Smooth muscle cell (in vitro differentiated cells): ENCODE measurements around the gene HMGCL. TPM values are rescaled to one million over a fixed set of nuclear protein-coding genes. Genes with fewer than 3 reads are reported as not detected.

Experiments used
- DNase-seq: peaks from one replicate; lab custom pipeline; 2025; ENCODE audit not compliant: unreplicated experiment; lab: John Stamatoyannopoulos, UW
- H2AFZ ChIP-seq: fragments of 200-600 bp; sonication (generic); 2 replicates; pipeline ENCODE4 v1.6.0; 2016; ENCODE audit warnings: antibody characterized with exemption, low read depth, mild to moderate bottlenecking
- H3F3A ChIP-seq: fragments of 200-600 bp; sonication (generic); 2 replicates; pipeline ENCODE4 v1.6.0; 2017; ENCODE audit warnings: antibody characterized with exemption, low read depth
- H3K27ac ChIP-seq: fragments of 200-600 bp; sonication (generic); 2 replicates; pipeline ENCODE4 v1.5.1; 2016; ENCODE audit warnings: low read depth, mild to moderate bottlenecking
- H3K27me3 ChIP-seq: fragments of 200-600 bp; sonication (generic); 2 replicates; pipeline ENCODE4 v1.6.1; 2016; ENCODE audit warnings: low read depth, mild to moderate bottlenecking
- H3K36me3 ChIP-seq: fragments of 200-600 bp; sonication (generic); 2 replicates; pipeline ENCODE4 v1.5.1; 2016; ENCODE audit warnings: low read depth
- H3K4me1 ChIP-seq: fragments of 200-600 bp; sonication (generic); 2 replicates; pipeline ENCODE4 v1.5.1; 2016; ENCODE audit warnings: low read depth
- H3K4me2 ChIP-seq: fragments of 200-600 bp; sonication (generic); 2 replicates; pipeline ENCODE4 v1.6.0; 2016; ENCODE audit warnings: mild to moderate bottlenecking
- H3K4me3 ChIP-seq: fragments of 200-600 bp; sonication (generic); 2 replicates; pipeline ENCODE4 v1.5.1; 2016; ENCODE audit warnings: mild to moderate bottlenecking
- H3K79me2 ChIP-seq: fragments of 200-600 bp; sonication (generic); 2 replicates; pipeline ENCODE4 v1.6.0; 2016; ENCODE audit warnings: low read depth, mild to moderate bottlenecking
- H3K9ac ChIP-seq: fragments of 200-600 bp; sonication (generic); 2 replicates; pipeline ENCODE4 v1.6.0; 2016; ENCODE audit warnings: low read depth
- H3K9me3 ChIP-seq: fragments of 200-600 bp; sonication (generic); replicated peaks from 2 replicates; pipeline ENCODE4 v1.5.1; 2016; ENCODE audit warnings: low read depth
- H4K20me1 ChIP-seq: fragments of 200-600 bp; sonication (generic); 2 replicates; pipeline ENCODE4 v1.6.0; 2016; ENCODE audit warnings: low read depth
- CTCF ChIP-seq: fragments of 200-600 bp; sonication (generic); IDR thresholded peaks from 2 replicates; pipeline ENCODE4 v1.5.1; 2017; ENCODE audit warnings: borderline replicate concordance, mild to moderate bottlenecking, antibody characterized with exemption; ENCODE audit not compliant: insufficient read depth, poor library complexity, severe bottlenecking
- WGBS: methylation state at CpG from one replicate; pipeline ENCODE4 v1.1.7; 2016; ENCODE audit warnings: low lambda C conversion rate; 5-methylcytosine and 5-hydroxymethylcytosine counted together
- polyA plus RNA-seq: library from polyadenylated mRNA; unstranded; fragments of >200 nt; fragmentation: Nextera tagmentation; extraction: Ambion mirVana; gene quantifications from 2 replicates; pipeline ENCODE4 v1.2.1, GENCODE V29; 2016
- total RNA-seq: library from RNA; depleted of rRNA; stranded (reverse); fragments of >200 nt; gene quantifications from 2 replicates; pipeline ENCODE4 v1.2.3, GENCODE V29; 2014

Gene HMGCL
- total and polyA plus RNA-seq, 2 experiments from 2014 or later: 43.0 to 51.2 TPM

- no peaks in the 10 kb centered on the region for H3K36me3 ChIP-seq
- H3K4me1 ChIP-seq: no peaks in the 10 kb centered on the region
- no peaks in the 10 kb centered on the region for H3F3A ChIP-seq
- no peak overlapping the region for H2AFZ ChIP-seq
- H3K4me2 ChIP-seq: peak overlapping the region; percentile 9
- no peaks in the 10 kb centered on the region for H3K27me3 ChIP-seq
- peaks cover 9% of the 10 kb centered on the region for H4K20me1 ChIP-seq
- H3K79me2 ChIP-seq: peaks cover 7% of the 10 kb centered on the region
- WGBS: 21% methylated on average over 14 of the region's 14 CpGs
- DNase-seq: peak; percentile 43
- H3K4me3 ChIP-seq: no peak overlapping the region
- peak; percentile 94 for TF ChIP-seq CTCF
- no peak overlapping the region for H3K9ac ChIP-seq
- no peak overlapping the region for H3K27ac ChIP-seq
- H3K9me3 ChIP-seq: no peaks in the 10 kb centered on the region
These were observed 53.0 kb downstream of the HMGCL start for GRCh38 chr1:23772049-23772853.

- Histone ChIP-seq H3K36me3 (peaks cover 5% of the 10 kb centered on the region), H2AFZ (no peak overlapping the region), H3K27ac (no peak overlapping the region), H3K9me3 (no peaks in the 10 kb centered on the region), H3K79me2 (no peaks in the 10 kb centered on the region), H3K4me2 (no peak overlapping the region), H3K9ac (no peak overlapping the region), H3K4me3 (no peak overlapping the region), H3K27me3 (no peaks in the 10 kb centered on the region), H3F3A (no peaks in the 10 kb centered on the region), H3K4me1 (no peaks in the 10 kb centered on the region), H4K20me1 (peaks cover 9% of the 10 kb centered on the region)
- TF ChIP-seq CTCF: no peak
- no peak for DNase-seq
- WGBS: 61% methylated on average over 5 of the region's 5 CpGs
These were observed 56.5 kb downstream of the HMGCL start for GRCh38 chr1:23768733-23769132.

GRCh38 chr1:23763041-23763577 lies 62.1 kb downstream of the HMGCL start:
- WGBS: 95% methylated on average over 7 of the region's 7 CpGs
- no peak for DNase-seq

More at GRCh38 chr1:23763041-23763577, 62.1 kb downstream of the HMGCL start:
- no peaks in the 10 kb centered on the region for H3K4me1 ChIP-seq
- no peak overlapping the region for H3K4me3 ChIP-seq
- H3F3A ChIP-seq: peaks cover 15% of the 10 kb centered on the region
- H3K36me3 ChIP-seq: peaks cover 11% of the 10 kb centered on the region
- no peak for TF ChIP-seq CTCF
- no peaks in the 10 kb centered on the region for H3K9me3 ChIP-seq
- H2AFZ ChIP-seq: no peak overlapping the region
- peaks cover 53% of the 10 kb centered on the region for H4K20me1 ChIP-seq
- H3K9ac ChIP-seq: no peak overlapping the region
- no peak overlapping the region for H3K4me2 ChIP-seq
- no peaks in the 10 kb centered on the region for H3K27me3 ChIP-seq
- H3K79me2 ChIP-seq: no peaks in the 10 kb centered on the region
- H3K27ac ChIP-seq: no peak overlapping the region
